ENCODE data around the gene CXCL11.
"Not testable (repeated sequence)": the region's sequence is repeated elsewhere in the genome, so short reads cannot be mapped to it uniquely, and the experiment has no call there.

Gene CXCL11

DNA sequence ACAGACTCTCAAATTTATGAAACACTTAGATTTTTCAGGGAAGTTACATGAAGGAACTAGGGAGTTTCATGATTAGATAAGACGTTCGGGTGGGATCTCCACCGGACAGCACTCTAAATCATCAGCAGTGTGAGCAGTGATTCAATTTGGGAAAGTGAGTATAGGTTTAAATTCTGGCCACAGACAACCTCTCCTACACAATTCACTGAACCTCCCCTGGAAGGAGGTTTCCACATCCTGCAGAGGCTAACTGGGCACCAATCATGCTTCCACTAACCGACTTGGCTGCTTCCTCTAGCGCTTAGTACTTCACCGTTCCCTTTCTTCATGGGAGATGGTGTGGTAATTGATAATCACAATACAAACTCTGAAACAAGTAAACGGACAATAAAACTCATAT, 34.2 kb downstream of the CXCL11 start:
- no peak for DNase-seq (ENCODE audit: low read depth in 2 of 2)

DNA sequence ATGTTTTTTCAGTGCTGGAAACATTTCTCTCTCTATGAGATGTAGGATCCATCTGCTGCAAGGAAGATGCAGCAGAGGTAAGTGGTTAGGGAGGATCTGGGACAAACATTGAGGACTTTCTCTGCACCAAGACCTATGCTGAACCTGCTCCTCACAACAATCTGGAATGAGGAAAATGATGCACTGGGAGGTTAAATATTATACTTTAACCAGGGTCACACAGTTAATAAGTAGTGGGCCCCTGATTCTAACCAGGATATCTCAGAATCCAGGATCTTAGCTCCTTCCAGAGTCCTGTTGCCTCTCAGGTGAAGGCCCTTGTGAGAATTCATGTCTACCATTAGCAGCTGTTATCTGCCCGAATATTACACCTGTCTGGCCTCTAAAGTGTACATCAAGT, 35.6 kb downstream of the CXCL11 start:
- no peak for DNase-seq (ENCODE audit: low read depth in 2 of 2)

DNA sequence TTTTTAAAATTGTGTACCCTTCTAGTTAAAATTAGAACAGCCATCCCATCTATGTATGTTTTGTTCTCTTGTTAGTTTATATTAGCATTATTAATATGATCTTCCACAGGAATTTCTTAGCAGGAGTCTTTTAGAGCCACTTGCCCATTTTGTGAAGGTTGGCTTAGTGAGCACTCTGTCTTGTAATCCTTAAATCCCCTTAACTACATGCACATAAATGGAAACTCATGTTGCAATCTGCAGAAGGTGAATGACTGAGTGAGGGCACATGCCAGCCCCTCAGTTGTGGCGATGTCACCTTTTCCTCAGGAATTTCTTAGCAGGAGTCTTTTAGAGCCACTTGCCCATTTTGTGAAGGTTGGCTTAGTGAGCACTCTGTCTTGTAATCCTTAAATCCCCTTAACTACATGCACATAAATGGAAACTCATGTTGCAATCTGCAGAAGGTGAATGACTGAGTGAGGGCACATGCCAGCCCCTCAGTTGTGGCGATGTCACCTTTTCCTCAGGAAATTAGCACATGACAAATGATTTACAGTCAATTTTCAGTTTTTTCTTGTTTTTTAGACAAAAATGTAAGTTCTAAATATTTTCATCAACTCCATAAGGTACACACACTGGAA, 37.2 kb downstream of the CXCL11 start:
- not testable (repeated sequence) for DNase-seq (ENCODE audit: low read depth in 2 of 2)

DNA sequence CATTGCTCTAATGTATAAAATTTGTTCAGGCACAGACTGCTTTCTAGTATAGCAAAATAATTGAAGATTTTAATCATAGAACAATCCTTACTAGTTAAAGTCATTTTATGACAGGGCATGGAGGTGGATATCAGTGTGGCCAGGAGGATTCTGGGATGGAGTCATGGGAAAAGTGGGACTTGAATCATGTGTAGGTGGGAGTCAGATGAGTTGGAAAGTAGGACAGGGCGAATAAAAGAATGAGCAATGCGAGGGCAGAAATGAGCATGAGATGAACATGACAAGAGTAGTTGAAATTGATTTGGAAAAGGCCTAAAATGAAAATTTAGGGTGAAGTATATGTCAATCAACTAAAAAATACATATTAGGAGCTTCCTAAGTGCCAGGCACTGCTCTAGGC, 37.9 kb downstream of the CXCL11 start:
- no peak for DNase-seq (ENCODE audit: low read depth in 2 of 2)

DNA sequence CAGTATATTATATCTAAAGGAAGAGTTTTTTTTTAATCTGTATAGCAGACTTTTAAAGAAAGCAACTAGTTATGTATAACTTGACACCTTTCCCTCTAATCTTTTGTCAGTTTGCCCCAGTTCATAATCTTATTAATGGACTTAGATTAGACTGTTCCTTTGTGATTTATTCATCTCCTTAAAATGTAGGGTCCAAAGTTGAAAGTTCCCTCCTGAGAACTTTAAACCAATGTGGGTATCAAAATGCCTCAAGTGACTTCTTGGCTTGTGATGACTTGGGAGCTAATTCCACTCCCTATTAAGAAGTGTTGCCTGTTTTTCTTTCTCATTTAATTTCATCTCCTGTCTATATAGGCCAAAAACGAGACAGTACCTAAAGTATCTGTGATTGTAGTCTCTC, 38.8 kb downstream of the CXCL11 start:
- no peak for DNase-seq (ENCODE audit: low read depth in 2 of 2)

DNA sequence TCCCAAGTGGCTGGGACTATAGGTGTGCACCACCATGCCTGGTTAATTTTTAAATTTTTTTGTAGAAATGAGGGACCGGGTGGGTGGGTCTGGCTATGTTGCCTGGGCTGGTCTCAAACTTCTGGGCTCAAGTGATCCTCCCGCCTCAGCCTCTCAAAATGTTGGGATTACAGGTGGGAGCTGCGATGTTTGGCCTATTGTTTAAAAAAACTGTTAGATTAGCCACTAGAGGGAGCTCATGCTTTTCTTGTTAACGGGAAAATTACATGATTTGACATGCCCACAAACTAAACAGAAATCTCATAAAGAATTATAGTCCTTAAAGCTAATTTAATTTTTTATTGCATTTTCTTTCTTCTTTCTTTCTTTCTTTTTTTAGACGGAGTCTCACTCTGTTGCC, 40.1 kb downstream of the CXCL11 start:
- DNase-seq (ENCODE audit: low read depth in 2 of 2): no peak

DNA sequence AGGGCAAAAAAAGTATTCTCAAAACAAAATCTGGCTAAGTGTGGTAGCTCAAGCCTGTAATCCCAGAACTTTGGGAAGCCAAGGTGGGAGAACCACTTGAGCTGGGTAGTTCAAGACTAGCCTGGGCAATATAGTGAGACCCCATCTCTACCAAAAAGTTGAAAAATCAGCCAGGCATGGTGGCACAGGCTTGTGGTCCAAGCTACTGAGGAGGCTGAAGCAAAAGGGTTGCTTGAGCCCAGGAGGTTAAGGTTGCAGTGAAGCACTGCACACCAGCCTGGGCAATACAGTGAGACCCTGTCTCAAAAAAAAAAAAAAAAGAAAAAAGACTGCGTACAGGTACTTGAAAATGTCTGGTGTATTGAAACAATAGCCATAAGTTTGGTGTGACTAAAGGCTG, 43.4 kb downstream of the CXCL11 start:
- no peak for DNase-seq (ENCODE audit: low read depth in 2 of 2)

DNA sequence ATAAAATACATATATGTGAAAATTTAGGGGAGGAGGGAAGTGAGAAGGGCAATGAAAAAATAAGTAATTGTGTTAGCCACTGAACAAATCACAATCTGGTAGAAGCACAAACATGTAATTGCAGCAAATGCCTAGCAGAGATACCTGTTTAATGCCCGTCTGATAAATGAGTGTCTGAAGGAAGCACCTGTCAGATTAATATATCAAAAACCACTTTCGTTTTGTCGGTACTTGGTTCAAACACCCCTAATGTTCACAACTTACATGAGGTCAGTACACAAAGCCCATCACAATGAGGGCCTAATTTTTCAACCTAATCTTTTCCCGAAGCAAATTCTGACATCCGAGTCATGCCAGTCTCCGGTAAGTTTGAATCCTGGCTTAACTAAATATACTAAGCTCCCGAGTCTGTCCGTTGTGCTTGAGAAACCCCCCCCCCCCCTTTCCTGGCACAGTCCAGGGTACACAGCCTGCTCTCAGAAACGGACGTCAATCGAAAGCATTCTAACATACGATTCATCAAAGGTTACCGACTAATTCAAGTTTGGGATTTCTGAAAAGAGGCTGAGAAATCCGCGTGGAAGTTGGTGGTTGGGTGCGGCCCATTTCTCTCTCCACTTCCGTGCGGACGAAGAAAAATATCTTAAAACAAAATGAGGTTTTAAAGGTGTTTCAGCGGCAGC, 45.9 kb downstream of the CXCL11 start:
- no peak for DNase-seq (ENCODE audit: low read depth in 2 of 2)

DNA sequence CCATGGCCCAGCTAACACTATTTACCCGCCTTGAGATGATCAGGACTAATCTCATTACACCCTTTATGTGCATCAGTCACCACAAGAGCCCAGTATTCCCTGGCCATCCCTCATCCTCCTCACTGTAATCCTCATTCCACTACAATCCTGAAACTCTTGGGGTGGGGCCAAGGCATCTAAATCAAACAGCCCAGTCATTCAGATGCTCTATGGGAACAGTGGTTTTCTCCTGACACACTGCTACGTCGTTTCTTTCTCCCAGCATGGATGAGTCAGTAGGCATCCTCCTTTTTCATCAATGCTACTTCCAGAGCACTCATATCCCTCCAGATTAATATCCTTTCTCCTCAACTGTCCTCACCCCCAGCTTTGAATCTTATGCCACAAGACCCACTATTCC, 50.8 kb downstream of the CXCL11 start:
- no peak for DNase-seq (ENCODE audit: low read depth in 2 of 2)

Measured in stimulated activated CD8-positive, alpha-beta memory T cell treated with anti-CD3 and anti-CD28 coated beads, Interleukin-7, amount 100 ng/mL, for 4 hours (primary cell).